Omental fat pad (tissue), 4 donors: ENCODE results near the gene GID8. TPM values are rescaled to one million over a fixed set of nuclear protein-coding genes. Genes with fewer than 3 reads are reported as not detected.

ENCODE experiments used
- ATAC-seq: fragments of 150-250 bp; one replicate; pipeline ENCODE4 v1.9.1; 2016; ENCODE audit warnings: mild to moderate bottlenecking, moderate library complexity; ENCODE audit not compliant: low FRiP score
- DNase-seq: peaks from one replicate; pipeline ENCODE4 v3.0.0-alpha.2; 2019; ENCODE audit warnings: low spot score
- total RNA-seq, 4 donors: library from RNA; depleted of rRNA; stranded (reverse); fragments of >200 nt; gene quantifications; one replicate each; pipeline ENCODE4 v1.1.0, GENCODE V29; 2016
- TF ChIP-seq, protein P1 (sequence below), 3 donors: fragments of 450-650 bp; IDR thresholded peaks; one replicate each; pipeline ENCODE4 v1.5.1; 2016 to 2017; ENCODE audit warnings: antibody characterized with exemption in 3 of 3, mild to moderate bottlenecking in 3 of 3, moderate library complexity in 2 of 3

Gene GID8
- total RNA-seq, 4 donors from 2014 or later: 21.7 to 33.4 (median 25.5) TPM

DNA sequence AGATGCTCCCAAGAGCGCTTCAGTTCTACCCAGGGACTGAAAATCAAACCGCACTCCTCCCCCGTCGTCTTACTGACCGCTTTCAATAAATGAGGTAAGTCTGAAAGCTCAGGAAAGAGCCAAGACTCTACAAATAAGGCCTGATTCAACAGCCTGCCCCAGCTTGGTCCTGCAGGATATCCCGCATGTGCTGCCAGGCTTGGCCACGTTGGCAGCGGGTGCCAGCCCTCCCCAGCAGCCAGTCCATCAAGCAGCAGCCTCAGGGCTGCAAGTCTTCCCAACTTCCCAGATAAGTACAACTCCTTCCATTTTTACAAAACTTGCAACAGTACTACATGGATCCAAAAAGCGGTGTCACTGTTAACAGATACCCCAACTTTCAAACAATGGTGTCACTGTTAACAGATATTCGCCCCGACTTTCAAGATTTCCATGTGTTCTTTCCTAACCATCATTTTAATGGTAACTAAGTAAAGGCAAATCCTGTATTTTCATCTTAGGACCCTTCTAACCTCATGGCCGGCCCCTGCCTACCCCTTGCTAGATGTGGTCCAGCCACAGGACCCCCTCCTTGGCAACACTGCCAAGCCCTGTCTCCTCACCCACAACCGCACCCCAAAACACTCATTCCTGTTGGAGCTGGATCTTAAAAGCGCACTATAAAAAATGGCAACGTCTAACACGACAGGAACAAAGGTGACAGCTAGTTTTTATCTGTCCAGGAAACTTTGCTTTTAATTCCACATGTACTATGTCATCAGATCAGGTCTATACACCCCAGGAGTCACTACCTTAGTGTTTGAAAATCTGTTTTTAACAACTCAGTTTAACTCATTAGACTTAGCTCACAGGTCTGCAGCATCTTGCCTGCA lies 39.6 kb upstream of the GID8 start:
- TF ChIP-seq, protein P1, sequence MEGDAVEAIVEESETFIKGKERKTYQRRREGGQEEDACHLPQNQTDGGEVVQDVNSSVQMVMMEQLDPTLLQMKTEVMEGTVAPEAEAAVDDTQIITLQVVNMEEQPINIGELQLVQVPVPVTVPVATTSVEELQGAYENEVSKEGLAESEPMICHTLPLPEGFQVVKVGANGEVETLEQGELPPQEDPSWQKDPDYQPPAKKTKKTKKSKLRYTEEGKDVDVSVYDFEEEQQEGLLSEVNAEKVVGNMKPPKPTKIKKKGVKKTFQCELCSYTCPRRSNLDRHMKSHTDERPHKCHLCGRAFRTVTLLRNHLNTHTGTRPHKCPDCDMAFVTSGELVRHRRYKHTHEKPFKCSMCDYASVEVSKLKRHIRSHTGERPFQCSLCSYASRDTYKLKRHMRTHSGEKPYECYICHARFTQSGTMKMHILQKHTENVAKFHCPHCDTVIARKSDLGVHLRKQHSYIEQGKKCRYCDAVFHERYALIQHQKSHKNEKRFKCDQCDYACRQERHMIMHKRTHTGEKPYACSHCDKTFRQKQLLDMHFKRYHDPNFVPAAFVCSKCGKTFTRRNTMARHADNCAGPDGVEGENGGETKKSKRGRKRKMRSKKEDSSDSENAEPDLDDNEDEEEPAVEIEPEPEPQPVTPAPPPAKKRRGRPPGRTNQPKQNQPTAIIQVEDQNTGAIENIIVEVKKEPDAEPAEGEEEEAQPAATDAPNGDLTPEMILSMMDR (IDR thresholded peaks at IDR 0.05): no peak
- ATAC-seq (no peak), DNase-seq (no peak)

DNA sequence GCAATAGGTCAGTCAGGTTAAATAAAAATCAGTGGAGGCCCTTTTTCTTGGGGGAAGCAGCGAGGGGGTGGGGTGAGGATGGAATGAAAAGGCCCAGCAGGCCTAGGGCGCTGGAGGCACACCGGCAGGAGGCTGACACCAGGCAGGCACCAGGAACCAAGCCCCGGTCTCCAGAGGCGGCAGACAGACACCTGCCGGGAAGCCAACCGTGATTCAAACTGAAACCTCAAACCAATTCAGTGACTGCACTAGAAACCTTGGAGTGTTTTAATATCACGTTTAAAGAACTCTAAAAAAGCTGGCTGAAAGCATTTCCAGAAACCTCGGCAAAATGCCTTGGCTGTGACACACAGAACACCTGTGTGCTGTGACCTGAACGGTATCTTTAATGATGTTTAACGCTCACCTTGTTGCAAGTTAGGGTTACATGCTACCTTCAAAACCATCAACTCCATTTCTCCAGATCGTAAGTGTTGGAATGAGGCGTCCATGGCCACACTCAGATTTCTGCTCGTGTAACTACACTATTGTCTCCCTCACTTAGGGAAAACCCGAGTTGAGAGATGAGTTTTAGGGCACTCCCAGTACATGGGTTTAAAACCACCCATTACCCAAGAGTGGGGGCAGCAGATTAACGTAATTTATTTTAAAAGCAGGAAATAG lies 38.8 kb upstream of the GID8 start:
- DNase-seq: no peak
- TF ChIP-seq, protein P1 (IDR thresholded peaks at IDR 0.05): no peak
- no peak for ATAC-seq

DNA sequence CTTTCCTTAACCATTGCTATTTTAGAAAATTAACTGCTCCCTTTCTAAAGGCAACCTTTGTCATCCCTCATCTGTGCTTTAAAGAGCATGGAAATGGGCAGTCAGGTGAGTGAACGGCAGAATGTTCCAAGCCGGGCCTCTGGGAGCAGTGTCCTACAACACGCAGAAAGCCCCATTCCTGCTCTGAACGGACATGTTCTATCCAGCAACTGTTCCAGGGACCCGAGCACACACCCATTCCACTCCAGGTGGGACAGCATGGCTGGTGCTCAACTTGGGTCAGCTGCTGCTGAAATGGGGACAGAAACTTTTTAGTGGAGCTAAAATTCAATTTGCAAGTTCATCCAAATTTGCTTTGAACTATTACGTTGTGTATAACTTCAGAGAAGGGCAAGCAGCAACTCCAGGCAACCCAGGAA lies 38.3 kb upstream of the GID8 start:
- ATAC-seq: no peak
- DNase-seq: no peak
- TF ChIP-seq, protein P1 (IDR thresholded peaks at IDR 0.05): no peak

GRCh38 chr20:62900052-62900691 lies 37.8 kb upstream of the GID8 start:
- ATAC-seq (peak; percentile 83), DNase-seq (no peak)
- TF ChIP-seq, protein P1 (IDR thresholded peaks at IDR 0.05): peak in 2 of 3 donors; percentile 15 to 59

- DNase-seq: no peak
- TF ChIP-seq, protein P1 (IDR thresholded peaks at IDR 0.05): no peak
- ATAC-seq: no peak
Measured at GRCh38 chr20:62900692-62901584, 37.0 kb upstream of the GID8 start.

DNA sequence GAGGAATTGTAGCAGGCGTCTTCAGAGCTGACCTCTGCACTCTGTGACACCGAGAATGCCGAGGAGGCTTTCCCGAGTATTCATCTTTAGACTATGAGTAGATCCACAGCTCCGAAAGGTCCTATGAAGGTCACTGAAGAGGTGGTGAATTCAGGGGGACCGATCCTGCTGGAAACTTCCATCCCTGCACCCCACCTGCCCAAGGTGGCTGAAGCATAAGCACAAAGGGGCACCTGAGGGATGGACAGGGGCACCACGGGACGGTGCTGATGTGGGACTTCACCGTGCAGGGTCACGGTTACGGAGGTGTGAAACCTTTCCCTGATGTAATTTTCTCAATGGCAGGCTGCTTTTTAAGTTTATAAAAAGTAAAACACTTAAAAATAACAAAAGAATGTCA lies 36.1 kb upstream of the GID8 start:
- TF ChIP-seq, protein P1 (IDR thresholded peaks at IDR 0.05): no peak
- DNase-seq (no peak), ATAC-seq (no peak)
